Hepatocyte (in vitro differentiated cells): ENCODE results near the gene MRPS27.

Source experiments
- CTCF ChIP-seq: fragments of 200-600 bp; sonication (generic); IDR thresholded peaks from 2 replicates; pipeline ENCODE4 v1.5.1; 2016; ENCODE audit warnings: antibody characterized with exemption, mild to moderate bottlenecking; ENCODE audit not compliant: poor library complexity
- EZH2 ChIP-seq: fragments of 200-600 bp; sonication (generic); IDR thresholded peaks from 2 replicates; pipeline ENCODE4 v1.6.1; 2016; ENCODE audit warnings: antibody characterized with exemption, mild to moderate bottlenecking, borderline replicate concordance
- EZH2phosphoT487 ChIP-seq: fragments of 200-600 bp; sonication (generic); IDR thresholded peaks from one replicate; pipeline ENCODE4 v1.6.1; 2018; ENCODE audit warnings: antibody characterized with exemption, mild to moderate bottlenecking, low read depth, moderate library complexity; ENCODE audit not compliant: unreplicated experiment, severe bottlenecking

- no peak for TF ChIP-seq CTCF
- no peak for TF ChIP-seq EZH2
- TF ChIP-seq EZH2phosphoT487: no peak
Observed at GRCh38 chr5:72269411-72269780, 50.6 kb downstream of the MRPS27 start.
